Loucy (cell line): ENCODE results near the gene TRHDE.

Source experiments
- CTCF ChIP-seq: fragments of 200-600 bp; sonication (generic); conservative IDR thresholded peaks from 2 replicates; pipeline ENCODE4 v1.5.1; 2014; ENCODE audit warnings: mild to moderate bottlenecking, antibody characterized with exemption, low read length
- EZH2phosphoT487 ChIP-seq: fragments of 200-600 bp; IDR thresholded peaks from 2 replicates; pipeline ENCODE4 v1.6.1; 2018; ENCODE audit warnings: antibody characterized with exemption, mild to moderate bottlenecking, moderate library complexity, borderline replicate concordance

DNA sequence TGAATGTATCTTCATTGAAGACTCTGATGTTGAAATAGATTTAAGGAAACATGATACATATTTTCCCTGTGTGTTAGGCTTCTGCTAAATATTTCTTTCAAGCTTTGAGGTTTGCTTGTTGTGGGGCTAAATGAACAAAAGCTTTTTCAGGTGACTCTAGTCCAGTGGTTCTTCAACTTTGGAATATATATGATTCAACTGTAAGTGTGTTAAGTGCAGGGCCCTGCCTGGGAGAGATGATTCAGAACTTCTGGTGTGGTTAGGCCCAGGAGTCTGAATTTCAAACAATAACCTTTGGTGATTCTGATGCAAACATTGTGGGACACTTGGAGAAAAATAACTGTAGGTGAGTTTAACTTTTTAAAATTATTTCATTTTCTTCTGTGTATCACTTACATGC lies 93.0 kb downstream of the TRHDE start:
- TF ChIP-seq CTCF: no peak
- no peak for TF ChIP-seq EZH2phosphoT487
